ENCODE measurements around the gene CLSTN2. TPM values are rescaled to one million over a fixed set of nuclear protein-coding genes. Genes with fewer than 3 reads are reported as not detected.

The CLSTN2 gene
- total and polyA plus RNA-seq, 2 of the 4 experiments (the other 2 are of a cell fraction): under 0.01 to 0.07 TPM

DNA sequence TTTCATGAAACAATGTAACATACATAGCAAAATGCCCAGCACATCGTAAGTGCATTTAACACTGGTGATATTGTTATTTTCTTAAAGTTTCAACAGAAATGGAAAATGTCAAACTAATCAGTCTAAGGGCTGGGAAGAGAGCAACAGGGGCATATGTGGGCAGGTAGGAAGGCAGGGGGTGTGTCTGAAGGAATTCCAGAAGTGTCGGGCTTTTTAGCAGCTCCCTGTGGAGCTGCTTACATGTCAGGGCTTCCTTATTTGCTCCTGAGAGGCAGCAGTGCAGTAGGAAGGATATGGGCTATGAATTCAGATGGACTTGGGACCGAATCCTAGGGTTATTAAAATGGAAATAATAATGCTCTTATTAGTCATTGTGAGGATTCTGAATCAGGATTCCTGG is 311.6 kb downstream of the CLSTN2 start:
- Histone ChIP-seq H3K4me1 (ENCODE audit: control insufficient read depth, insufficient read depth, low read length) (no peaks in the 10 kb centered on the region), H3K9ac (ENCODE audit: low read depth, low read length) (no peak overlapping the region), H2AK5ac (ENCODE audit: low read depth, low read length) (no peak overlapping the region), H3K9me3 (ENCODE audit: control insufficient read depth, insufficient read depth, low read length) (no peaks in the 10 kb centered on the region), H4K20me1 (ENCODE audit: insufficient read depth, low read length) (no peaks in the 10 kb centered on the region), H2BK5ac (ENCODE audit: low read depth, low read length, poor library complexity, severe bottlenecking) (no peak overlapping the region), H4K5ac (ENCODE audit: low read depth, low read length) (no peak overlapping the region), H3K36me3 (ENCODE audit: control insufficient read depth, insufficient read depth, low read length) (no peaks in the 10 kb centered on the region), H2AFZ (replicated peaks; ENCODE audit: low read length, poor library complexity) (no peak overlapping the region), H2BK120ac (ENCODE audit: low read depth, low read length) (no peak overlapping the region), H3K79me1 (ENCODE audit: low read depth in 1 of 2, low read length in 2 of 2) (no peaks in the 10 kb centered on the region), H4K8ac (ENCODE audit: low read depth in 2 of 2, low read length in 2 of 2) (no peak overlapping the region), H3K14ac (replicated peaks; ENCODE audit: low read depth, low read length) (no peak overlapping the region), H2AK9ac (replicated peaks; ENCODE audit: low read depth, low read length, poor library complexity) (no peak overlapping the region), H3K56ac (ENCODE audit: extremely low read depth, insufficient read depth, low read length) (no peak overlapping the region), H3K9me1 (ENCODE audit: insufficient read depth, low read length) (no peaks in the 10 kb centered on the region), H4K91ac (ENCODE audit: insufficient read depth, low read depth, low read length) (no peak overlapping the region), H3K27ac (ENCODE audit: insufficient read depth, low read length) (no peak overlapping the region), H2BK20ac (ENCODE audit: low read depth, low read length) (no peak overlapping the region), H3K4ac (ENCODE audit: low read depth, low read length) (no peak overlapping the region), H3K23ac (ENCODE audit: low read depth, low read length) (no peak overlapping the region), H3K18ac (ENCODE audit: low read depth, low read length) (no peak overlapping the region), H2BK15ac (ENCODE audit: low read depth, low read length) (no peak overlapping the region), H3K27me3 (ENCODE audit: control insufficient read depth, insufficient read depth, low read length) (no peaks in the 10 kb centered on the region), H3K4me2 (ENCODE audit: low read depth, low read length) (no peak overlapping the region), H3K4me3 (ENCODE audit: insufficient read depth, low read depth, low read length) (no peak overlapping the region)
- TF ChIP-seq POLR2A (IDR thresholded peaks at IDR 0.05; ENCODE audit: low read depth, low read length) (no peak), NFE2L2 (IDR thresholded peaks at IDR 0.05; ENCODE audit: low read depth, low read length) (no peak), SMC3 (IDR thresholded peaks at IDR 0.05; ENCODE audit: low read depth, low read length) (no peak), FOS (IDR thresholded peaks at IDR 0.05; ENCODE audit: low read depth, low read length) (no peak), CHD1 (IDR thresholded peaks at IDR 0.05; ENCODE audit: low read depth, low read length) (no peak), MAFK (IDR thresholded peaks at IDR 0.05; ENCODE audit: low read depth, low read length) (no peak), MXI1 (IDR thresholded peaks at IDR 0.05; ENCODE audit: borderline replicate concordance, low read depth, low read length) (no peak), RFX5 (IDR thresholded peaks at IDR 0.05; ENCODE audit: low read depth, low read length) (no peak), MAZ (IDR thresholded peaks at IDR 0.05; ENCODE audit: borderline replicate concordance, low read depth, low read length) (no peak), RCOR1 (IDR thresholded peaks at IDR 0.05; ENCODE audit: insufficient replicate concordance, low read length) (no peak), CEBPB (IDR thresholded peaks at IDR 0.05; ENCODE audit: low read depth, low read length) (no peak), RAD21 (IDR thresholded peaks at IDR 0.05; ENCODE audit: low read length) (no peak), BHLHE40 (IDR thresholded peaks at IDR 0.05; ENCODE audit: low read depth, low read length) (no peak)
- TF ChIP-seq, protein P1, sequence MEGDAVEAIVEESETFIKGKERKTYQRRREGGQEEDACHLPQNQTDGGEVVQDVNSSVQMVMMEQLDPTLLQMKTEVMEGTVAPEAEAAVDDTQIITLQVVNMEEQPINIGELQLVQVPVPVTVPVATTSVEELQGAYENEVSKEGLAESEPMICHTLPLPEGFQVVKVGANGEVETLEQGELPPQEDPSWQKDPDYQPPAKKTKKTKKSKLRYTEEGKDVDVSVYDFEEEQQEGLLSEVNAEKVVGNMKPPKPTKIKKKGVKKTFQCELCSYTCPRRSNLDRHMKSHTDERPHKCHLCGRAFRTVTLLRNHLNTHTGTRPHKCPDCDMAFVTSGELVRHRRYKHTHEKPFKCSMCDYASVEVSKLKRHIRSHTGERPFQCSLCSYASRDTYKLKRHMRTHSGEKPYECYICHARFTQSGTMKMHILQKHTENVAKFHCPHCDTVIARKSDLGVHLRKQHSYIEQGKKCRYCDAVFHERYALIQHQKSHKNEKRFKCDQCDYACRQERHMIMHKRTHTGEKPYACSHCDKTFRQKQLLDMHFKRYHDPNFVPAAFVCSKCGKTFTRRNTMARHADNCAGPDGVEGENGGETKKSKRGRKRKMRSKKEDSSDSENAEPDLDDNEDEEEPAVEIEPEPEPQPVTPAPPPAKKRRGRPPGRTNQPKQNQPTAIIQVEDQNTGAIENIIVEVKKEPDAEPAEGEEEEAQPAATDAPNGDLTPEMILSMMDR (conservative IDR thresholded peaks at IDR 0.05; ENCODE audit: low read depth, low read length): no peak
- TF ChIP-seq, protein P2, sequence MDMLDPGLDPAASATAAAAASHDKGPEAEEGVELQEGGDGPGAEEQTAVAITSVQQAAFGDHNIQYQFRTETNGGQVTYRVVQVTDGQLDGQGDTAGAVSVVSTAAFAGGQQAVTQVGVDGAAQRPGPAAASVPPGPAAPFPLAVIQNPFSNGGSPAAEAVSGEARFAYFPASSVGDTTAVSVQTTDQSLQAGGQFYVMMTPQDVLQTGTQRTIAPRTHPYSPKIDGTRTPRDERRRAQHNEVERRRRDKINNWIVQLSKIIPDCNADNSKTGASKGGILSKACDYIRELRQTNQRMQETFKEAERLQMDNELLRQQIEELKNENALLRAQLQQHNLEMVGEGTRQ (IDR thresholded peaks at IDR 0.05; ENCODE audit: low read depth, low read length): no peak
- TF ChIP-seq, protein P3, sequence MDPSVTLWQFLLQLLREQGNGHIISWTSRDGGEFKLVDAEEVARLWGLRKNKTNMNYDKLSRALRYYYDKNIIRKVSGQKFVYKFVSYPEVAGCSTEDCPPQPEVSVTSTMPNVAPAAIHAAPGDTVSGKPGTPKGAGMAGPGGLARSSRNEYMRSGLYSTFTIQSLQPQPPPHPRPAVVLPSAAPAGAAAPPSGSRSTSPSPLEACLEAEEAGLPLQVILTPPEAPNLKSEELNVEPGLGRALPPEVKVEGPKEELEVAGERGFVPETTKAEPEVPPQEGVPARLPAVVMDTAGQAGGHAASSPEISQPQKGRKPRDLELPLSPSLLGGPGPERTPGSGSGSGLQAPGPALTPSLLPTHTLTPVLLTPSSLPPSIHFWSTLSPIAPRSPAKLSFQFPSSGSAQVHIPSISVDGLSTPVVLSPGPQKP (IDR thresholded peaks at IDR 0.05; ENCODE audit: borderline replicate concordance, low read depth, low read length): no peak
- no TSS peak for BruUV-seq (replicated peaks)
- WGBS, 2 experiments (ENCODE audit: extremely low coverage in 2 of 2, insufficient read length in 1 of 2): 0% methylated on average over 1 of the region's 3 CpGs; no CpG with 5 or more reads in 1 of the 2 experiments
- CTCF ChIA-PET: no interaction called here
- POLR2A ChIA-PET (ENCODE audit: unreplicated experiment): no interaction called here
- ATAC-seq (ENCODE audit: low read depth) (no peak), DNase-seq (no peak)
- dilution Hi-C loops (cut with HindIII; ENCODE audit: low sequenced_read_pairs, unreplicated experiment): no loop called here
- intact Hi-C loops (cut with micrococcal nuclease): no loop called here
- in situ Hi-C loops (cut with MboI; ENCODE audit: low sequenced_read_pairs): no loop called here

Measured in IMR-90 (cell line).